HG03354 (cell line): Measurements from ENCODE around the gene ATXN8OS.
"Not testable (repeated sequence)": the region's sequence is repeated elsewhere in the genome, so short reads cannot be mapped to it uniquely, and the experiment has no call there.

Source experiments
- ATAC-seq: cut with Tn5 transposase; IDR thresholded peaks from one replicate; pipeline ENCODE4 v1.9.1; 2021; ENCODE audit warnings: mild to moderate bottlenecking; ENCODE audit not compliant: unreplicated experiment, poor library complexity, severe bottlenecking

ATXN8OS gene

DNA sequence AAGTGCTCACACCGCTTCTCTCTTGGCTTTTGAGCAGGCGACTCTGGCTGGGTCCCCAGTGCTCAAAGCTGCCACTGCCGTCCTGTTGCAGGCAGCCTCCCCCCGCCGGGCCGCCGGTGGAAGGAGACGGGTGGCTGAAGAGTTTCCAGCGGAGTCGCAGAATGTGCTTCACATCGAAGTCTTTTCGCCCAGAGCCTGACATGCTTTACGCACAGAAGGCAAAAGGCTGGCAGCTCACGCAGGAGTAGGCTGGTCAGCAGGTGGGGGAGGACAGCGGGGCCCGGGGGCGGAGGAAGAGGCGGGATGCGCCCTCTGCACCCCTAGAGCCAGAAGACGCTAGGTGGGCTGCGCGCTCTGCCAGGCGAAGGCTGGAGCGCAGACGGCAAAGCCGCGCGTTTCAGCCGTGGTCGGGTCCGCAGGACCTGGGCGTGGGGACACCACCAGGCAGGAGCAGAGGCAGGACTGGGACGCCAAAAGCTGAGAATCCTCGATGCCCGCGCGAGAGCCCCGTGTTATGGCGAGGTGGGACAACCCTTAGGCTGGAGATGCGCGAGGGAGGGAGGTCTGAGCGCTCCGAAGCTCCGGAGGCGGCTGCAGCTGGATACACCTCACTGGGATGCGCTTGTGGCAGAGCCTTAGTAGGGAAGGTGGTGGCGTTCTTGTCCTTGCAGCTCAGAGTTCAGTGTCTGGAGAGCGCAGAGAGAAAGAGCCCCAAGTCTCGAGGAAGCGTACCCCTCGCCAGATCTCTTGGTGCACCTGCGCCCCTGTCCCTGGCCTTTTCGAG lies at the start of gene ATXN8OS:
ATXN8OS (plus strand) TSS at position 329 of the 784 bp plus-strand sequence.
- ATAC-seq, result no peak

GRCh38 chr13:70080012-70080411 lies 27.6 kb upstream of the ATXN8OS start:
- ATAC-seq, result no peak

DNA sequence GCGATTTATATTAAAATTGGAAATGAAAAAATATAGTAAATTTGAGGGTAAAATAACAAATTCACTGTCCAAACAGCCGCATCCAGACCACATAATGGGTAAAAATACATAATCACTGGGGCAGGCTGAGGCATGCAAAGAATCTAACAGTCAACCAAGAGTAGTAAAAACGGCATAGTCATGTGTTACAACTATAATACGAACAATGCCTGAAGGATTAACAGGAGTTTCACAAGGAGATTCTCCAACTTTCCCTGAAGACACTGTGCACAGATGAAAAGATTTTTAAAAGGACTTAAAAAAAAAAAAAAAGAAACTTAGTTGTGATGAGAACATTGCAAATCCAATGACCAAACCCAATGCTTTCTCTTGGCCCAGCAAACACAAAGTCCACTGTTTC lies 20.4 kb upstream of the ATXN8OS start:
- ATAC-seq, result no peak

DNA sequence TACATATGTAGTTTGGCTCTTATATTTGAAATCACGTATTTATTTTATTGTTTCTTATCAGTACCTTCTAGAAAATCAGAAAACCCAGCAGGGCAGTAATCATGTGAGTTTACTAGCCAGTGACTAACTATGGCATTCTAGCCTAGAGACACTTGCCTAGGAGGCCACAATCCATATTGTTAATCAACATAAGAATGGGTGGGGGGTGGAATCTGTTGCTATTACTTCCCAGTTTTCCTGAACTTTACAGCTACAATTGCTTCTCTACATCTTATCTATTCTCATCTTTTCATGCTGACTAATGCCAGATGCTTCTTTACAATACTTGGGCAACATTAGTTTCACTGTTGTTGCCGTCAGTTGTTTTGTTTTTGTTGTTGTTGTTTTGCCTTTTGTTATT lies 18.7 kb upstream of the ATXN8OS start:
- no peak for ATAC-seq

GRCh38 chr13:70090036-70090723 lies 17.4 kb upstream of the ATXN8OS start:
- peak; percentile 86 for ATAC-seq

DNA sequence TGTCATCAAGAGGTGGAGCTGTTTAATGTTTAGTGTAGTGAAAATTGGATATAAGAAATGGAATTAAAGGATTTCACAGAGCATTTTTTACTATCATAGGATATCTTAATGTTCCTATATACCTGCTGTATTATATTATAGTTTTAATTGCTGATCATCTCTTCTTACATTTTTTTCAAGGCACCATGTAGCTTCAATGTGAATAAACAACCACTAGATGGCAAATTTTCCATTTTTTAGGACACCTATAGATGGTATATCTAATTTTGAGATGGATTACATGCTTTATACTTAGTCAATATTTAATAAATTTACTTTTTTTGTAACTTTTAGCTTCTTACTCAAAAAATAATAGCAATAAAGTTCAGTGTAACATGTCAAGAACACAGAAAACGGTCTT lies 9.0 kb upstream of the ATXN8OS start:
- no peak for ATAC-seq

DNA sequence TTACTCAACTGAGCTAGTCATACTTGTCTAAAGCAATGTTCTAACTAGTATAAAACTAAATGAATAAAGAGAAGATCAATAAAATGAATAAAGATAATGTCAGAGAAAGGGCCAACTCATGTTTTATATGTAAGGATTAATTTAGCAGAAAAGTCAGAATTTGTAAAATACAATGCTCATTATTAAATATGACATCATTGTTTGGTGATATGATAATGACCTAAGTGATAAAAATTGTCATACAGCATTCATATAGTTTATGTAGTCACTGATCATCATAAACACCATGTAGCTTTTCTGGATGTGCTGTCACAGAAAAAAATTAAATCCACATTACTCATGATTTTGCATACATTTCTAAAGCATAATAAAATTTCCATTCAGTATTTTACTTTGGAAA lies 3.1 kb upstream of the ATXN8OS start:
- ATAC-seq, result no peak

- no peak for ATAC-seq
Measured at GRCh38 chr13:70107125-70107497, 515 bp upstream of the ATXN8OS start.

GRCh38 chr13:70108356-70109105 lies 905 bp downstream of the ATXN8OS start, which contains the start of gene KLHL1:
Gene KLHL1 (minus strand): TSS chr13:70108452. CDS start chr13:70107699, 753 bp downstream.
- no peak for ATAC-seq

- no peak for ATAC-seq
Measured at GRCh38 chr13:70117338-70117905, 9.8 kb downstream of the ATXN8OS start.

DNA sequence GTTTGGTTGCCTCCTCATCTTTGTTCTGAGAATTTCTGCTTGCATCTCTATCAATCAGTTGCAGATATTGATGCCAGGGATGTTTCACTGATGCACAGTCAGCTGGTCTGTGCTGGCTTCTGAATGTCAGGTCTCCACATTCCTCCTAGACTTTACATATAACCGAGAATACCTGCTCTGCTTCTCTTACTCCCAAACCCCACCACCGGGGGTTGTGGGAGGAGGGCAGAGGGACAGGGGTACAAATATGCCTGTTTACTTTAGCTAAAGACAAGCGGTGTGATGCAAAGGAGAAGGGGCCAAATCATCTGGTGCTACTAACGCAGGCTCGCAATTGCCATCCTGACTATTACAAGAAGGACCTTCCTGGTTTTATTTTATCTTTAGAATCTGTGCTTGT lies 18.1 kb downstream of the ATXN8OS start:
- no peak for ATAC-seq

- ATAC-seq, result no peak
Measured at GRCh38 chr13:70128098-70128497, 20.5 kb downstream of the ATXN8OS start.

DNA sequence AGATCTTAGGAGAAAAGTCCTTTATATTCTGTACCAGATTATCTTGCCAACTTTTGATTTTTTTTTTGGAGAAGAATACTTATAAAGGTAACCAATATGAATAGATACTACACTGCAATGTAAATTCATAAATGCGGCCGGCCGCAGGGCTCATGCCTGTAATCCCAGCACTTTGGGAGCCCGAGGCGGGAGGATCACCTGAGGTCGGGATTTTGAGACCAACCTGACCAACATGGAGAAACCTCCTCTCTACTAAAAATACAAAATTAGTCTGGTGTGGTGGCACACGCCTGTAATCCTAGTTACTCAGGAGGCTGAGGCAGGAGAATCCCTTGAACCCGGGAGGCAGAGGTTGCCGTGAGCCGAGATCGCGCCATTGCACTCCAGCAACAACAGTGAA lies 35.0 kb downstream of the ATXN8OS start:
- not testable (repeated sequence) for ATAC-seq

- ATAC-seq, result no peak
Measured at GRCh38 chr13:70162141-70162540, 54.5 kb downstream of the ATXN8OS start.

GRCh38 chr13:70170689-70171088 lies 63.1 kb downstream of the ATXN8OS start:
- ATAC-seq, result no peak

- no peak for ATAC-seq
Measured at GRCh38 chr13:70171151-70171550, 63.5 kb downstream of the ATXN8OS start.

GRCh38 chr13:70172946-70173597 lies 65.4 kb downstream of the ATXN8OS start:
- no peak for ATAC-seq

GRCh38 chr13:70173598-70173959 lies 66.0 kb downstream of the ATXN8OS start:
- ATAC-seq, result no peak

DNA sequence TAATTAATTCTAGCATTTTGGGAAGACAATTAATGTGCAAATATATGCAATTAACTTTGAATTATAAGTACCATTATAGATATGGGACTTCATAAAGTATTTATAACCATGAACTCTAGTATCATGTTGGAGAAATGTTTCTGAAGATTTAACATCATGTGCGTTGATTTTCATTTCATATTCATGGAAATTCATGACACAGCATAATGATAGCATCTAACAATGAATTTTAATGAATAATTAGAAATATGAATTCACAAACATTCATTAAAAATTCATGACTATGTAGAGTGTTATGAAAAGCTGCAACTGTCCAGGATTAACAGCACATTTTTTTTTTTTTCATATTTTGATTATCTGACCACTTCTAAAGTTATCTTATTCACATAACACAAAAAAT lies 70.7 kb downstream of the ATXN8OS start:
- ATAC-seq, result no peak
